H1 (cell line): ENCODE measurements around the gene TNFSF11. TPM values are rescaled to one million over a fixed set of nuclear protein-coding genes. Genes with fewer than 3 reads are reported as not detected.

Experiments used
- CTCF ChIA-PET: fragments of 300-600 bp; sonication (Branson Sonifier 250); formaldehyde crosslinking; loops from one replicate; lab custom pipeline; 2021; ENCODE audit not compliant: partially characterized antibody; lab: Charles Lee
- POLR2A ChIA-PET: fragments of 300-600 bp; sonication (Branson Sonifier 250); formaldehyde crosslinking; loops from one replicate; lab custom pipeline; 2021; ENCODE audit warnings: inconsistent platforms; ENCODE audit not compliant: partially characterized antibody; lab: Charles Lee
- DNase-seq, 2 experiments: peaks; one replicate each; pipeline versions ENCODE4 v3.0.0 to v3.0.0-alpha.2; 2010 to 2022; ENCODE audit warnings: low spot score in 2 of 2, low read depth in 1 of 2, mixed read lengths in 1 of 2
- FAIRE-seq: peaks from 2 replicates; lab custom pipeline; 2011; peaks lifted over from hg19 to GRCh38; lab: Jason Lieb, UNC
- H2AFZ ChIP-seq: 2 replicates; pipeline ENCODE4 v1.8.1; 2012; ENCODE audit warnings: low read length, inconsistent platforms
- H2AK5ac ChIP-seq: 2 replicates; pipeline ENCODE4 v1.6.1; 2013; ENCODE audit warnings: low read depth, low read length
- H2BK120ac ChIP-seq: replicated peaks from 2 replicates; pipeline ENCODE3; 2013; ENCODE audit warnings: low read depth, low read length, inconsistent platforms
- H2BK12ac ChIP-seq: 2 replicates; pipeline ENCODE4 v1.6.1; 2013; ENCODE audit warnings: low read depth, low read length
- H2BK15ac ChIP-seq: 2 replicates; pipeline ENCODE4 v1.6.1; 2013; ENCODE audit warnings: low read length
- H2BK20ac ChIP-seq: 2 replicates; pipeline ENCODE4 v1.6.1; 2013; ENCODE audit warnings: low read length
- H2BK5ac ChIP-seq: 2 replicates; pipeline ENCODE4 v1.6.1; 2013; ENCODE audit warnings: low read depth, low read length
- H3K14ac ChIP-seq: 2 replicates; pipeline ENCODE4 v1.6.1; 2013; ENCODE audit warnings: inconsistent platforms; ENCODE audit not compliant: insufficient read length
- H3K18ac ChIP-seq: 2 replicates; pipeline ENCODE4 v1.6.1; 2013; ENCODE audit warnings: low read length; ENCODE audit errors: extremely low read depth
- H3K23ac ChIP-seq: 2 replicates; pipeline ENCODE4 v1.6.1; 2013; ENCODE audit warnings: inconsistent platforms; ENCODE audit not compliant: insufficient read length
- H3K23me2 ChIP-seq: 2 replicates; pipeline ENCODE4 v1.6.1; 2013; ENCODE audit warnings: low read depth, low read length
- H3K27ac ChIP-seq: 2 replicates; pipeline ENCODE4 v1.6.1; 2011; ENCODE audit warnings: low read depth, low read length, inconsistent platforms
- H3K27me3 ChIP-seq, 4 experiments: replicated peaks in 1 of 4; 1 replicate in 1 of 4; 2 replicates in 3 of 4; pipeline versions ENCODE4 v1.6.1 to v1.8.1; 2011 to 2013; ENCODE audit warnings: low read length in 3 of 4, mild to moderate bottlenecking in 3 of 4, inconsistent platforms in 2 of 4, mixed read lengths in 2 of 4, moderate library complexity in 1 of 4; ENCODE audit not compliant: control insufficient read depth in 3 of 4, insufficient read depth in 3 of 4; ENCODE audit errors: extremely low read depth in 1 of 4
- H3K36me3 ChIP-seq, 4 experiments: 2 replicates each; pipeline versions ENCODE4 v1.6.1 to v1.8.1; 2011 to 2013; ENCODE audit warnings: mild to moderate bottlenecking in 4 of 4, low read length in 3 of 4, moderate library complexity in 2 of 4, control low read depth in 1 of 4, inconsistent platforms in 1 of 4; ENCODE audit not compliant: insufficient read depth in 4 of 4, control insufficient read depth in 2 of 4
- H3K4ac ChIP-seq: replicated peaks from 2 replicates; pipeline ENCODE3; 2013; ENCODE audit warnings: low read length, low read depth, mixed read lengths, inconsistent platforms; ENCODE audit not compliant: insufficient read length
- H3K4me1 ChIP-seq, 4 experiments: replicated peaks in 1 of 4; 1 replicate in 1 of 4; 2 replicates in 3 of 4; pipeline versions ENCODE4 v1.6.1 to v1.8.1; 2011 to 2013; ENCODE audit warnings: low read length in 3 of 4, inconsistent platforms in 2 of 4, mixed read lengths in 1 of 4; ENCODE audit not compliant: insufficient read depth in 4 of 4, control insufficient read depth in 3 of 4
- H3K4me2 ChIP-seq, 2 experiments: 2 replicates each; pipeline versions ENCODE4 v1.6.1 to v1.8.1; 2011 to 2013; ENCODE audit warnings: low read depth in 2 of 2, low read length in 2 of 2, control low read depth in 1 of 2, inconsistent platforms in 1 of 2, mild to moderate bottlenecking in 1 of 2; ENCODE audit not compliant: insufficient read depth in 1 of 2
- H3K4me3 ChIP-seq, 4 experiments: fragments of 200-600, 300-600 bp in 1 of 4; sonication (generic), shearing (Covaris generic), sonication (Bioruptor Twin) in 1 of 4; 2 replicates each; pipeline versions ENCODE4 v1.5.1 to v1.8.1; 2011 to 2016; ENCODE audit warnings: low read length in 4 of 4, low read depth in 3 of 4, control low read depth in 2 of 4, inconsistent platforms in 2 of 4, mild to moderate bottlenecking in 2 of 4, mixed read lengths in 1 of 4, moderate library complexity in 1 of 4; ENCODE audit not compliant: insufficient read depth in 2 of 4; ENCODE audit errors: extremely low read depth in 1 of 4
- H3K56ac ChIP-seq: replicated peaks from 2 replicates; pipeline ENCODE3; 2013; ENCODE audit warnings: low read depth, mild to moderate bottlenecking, mixed read lengths, low read length, inconsistent platforms; ENCODE audit not compliant: insufficient read length
- H3K79me1 ChIP-seq: 2 replicates; pipeline ENCODE4 v1.6.1; 2013; ENCODE audit warnings: low read depth, low read length, control low read depth
- H3K79me2 ChIP-seq, 2 experiments: 2 replicates each; pipeline versions ENCODE4 v1.6.1 to v1.8.1; 2012 to 2013; ENCODE audit warnings: low read length in 2 of 2, mild to moderate bottlenecking in 2 of 2, inconsistent platforms in 1 of 2; ENCODE audit not compliant: insufficient read depth in 2 of 2, control insufficient read depth in 1 of 2
- H3K9ac ChIP-seq, 4 experiments: replicated peaks in 1 of 4; 1 replicate in 1 of 4; 2 replicates in 3 of 4; pipeline versions ENCODE4 v1.6.1 to v1.8.1; 2011 to 2013; ENCODE audit warnings: low read depth in 3 of 4, low read length in 3 of 4, control low read depth in 2 of 4, mild to moderate bottlenecking in 2 of 4, moderate library complexity in 2 of 4, inconsistent platforms in 1 of 4; ENCODE audit errors: extremely low read depth in 1 of 4
- H3K9me3 ChIP-seq, 2 experiments: 2 replicates each; pipeline versions ENCODE4 v1.6.1 to v1.8.1; 2012 to 2013; ENCODE audit warnings: mild to moderate bottlenecking in 2 of 2, moderate library complexity in 2 of 2, control low read depth in 1 of 2, inconsistent platforms in 1 of 2, low read depth in 1 of 2, low read length in 1 of 2, mixed read lengths in 1 of 2; ENCODE audit not compliant: insufficient read depth in 2 of 2
- H4K20me1 ChIP-seq, 2 experiments: replicated peaks in 1 of 2; 2 replicates each; pipeline versions ENCODE3 to v1.8.1; 2011 to 2013; ENCODE audit warnings: inconsistent platforms in 2 of 2, low read length in 2 of 2, mild to moderate bottlenecking in 1 of 2; ENCODE audit not compliant: insufficient read depth in 2 of 2, control insufficient read depth in 1 of 2
- H4K5ac ChIP-seq: 2 replicates; pipeline ENCODE4 v1.6.1; 2013; ENCODE audit warnings: low read length, low read depth, mixed read lengths, inconsistent platforms; ENCODE audit not compliant: insufficient read length
- H4K8ac ChIP-seq: 2 replicates; pipeline ENCODE4 v1.8.0; 2013; ENCODE audit warnings: mild to moderate bottlenecking, moderate library complexity, low read length, inconsistent platforms; ENCODE audit not compliant: insufficient read depth; ENCODE audit errors: extremely low read depth
- H4K91ac ChIP-seq: replicated peaks from 2 replicates; pipeline ENCODE3; 2013; ENCODE audit warnings: low read length, mixed read lengths, inconsistent platforms; ENCODE audit not compliant: insufficient read length
- ATF2 ChIP-seq: IDR thresholded peaks from 2 replicates; pipeline ENCODE4 v1.6.1; 2012; ENCODE audit warnings: low read length, inconsistent platforms
- CHD2 ChIP-seq: IDR thresholded peaks from 2 replicates; pipeline ENCODE4 v1.6.1; 2012; ENCODE audit warnings: low read length, improper control_type of control experiment
- FOSL1 ChIP-seq: IDR thresholded peaks from 2 replicates; pipeline ENCODE4 v1.6.1; 2011; ENCODE audit warnings: mild to moderate bottlenecking, low read depth, low read length, moderate library complexity; ENCODE audit not compliant: insufficient read depth
- GABPA ChIP-seq: IDR thresholded peaks from 2 replicates; pipeline ENCODE4 v1.6.1; 2011; ENCODE audit warnings: mild to moderate bottlenecking, low read length, moderate library complexity, borderline replicate concordance; ENCODE audit not compliant: insufficient read depth
- MAFK ChIP-seq: IDR thresholded peaks from 2 replicates; pipeline ENCODE4 v1.6.1; 2012; ENCODE audit warnings: low read depth, mild to moderate bottlenecking, improper control_type of control experiment, low read length
- RFX5 ChIP-seq: IDR thresholded peaks from 2 replicates; pipeline ENCODE4 v1.6.1; 2011; ENCODE audit warnings: low read depth, low read length, improper control_type of control experiment, borderline replicate concordance
- SIX5 ChIP-seq: IDR thresholded peaks from 2 replicates; pipeline ENCODE4 v1.6.1; 2011; ENCODE audit warnings: mild to moderate bottlenecking, low read depth, low read length
- SP2 ChIP-seq: IDR thresholded peaks from 2 replicates; pipeline ENCODE4 v1.6.1; 2012; ENCODE audit warnings: mild to moderate bottlenecking, low read length, inconsistent platforms
- WGBS, 2 experiments: shearing (Covaris generic) in 1 of 2; methylation state at CpG; one replicate each; pipeline versions ENCODE4 v1.1.6 to v1.1.7; 2013 to 2015; ENCODE audit warnings: low lambda C conversion rate in 2 of 2, mixed read lengths in 2 of 2, inconsistent platforms in 1 of 2, low coverage in 1 of 2, missing lambda C conversion rate in 1 of 2; ENCODE audit not compliant: insufficient replicate concordance in 2 of 2, insufficient coverage in 1 of 2, insufficient read length in 1 of 2; ENCODE audit errors: extremely low coverage in 1 of 2, missing lambda C conversion rate in 1 of 2; 5-methylcytosine and 5-hydroxymethylcytosine counted together
- polyA plus RNA-seq, 7 experiments: library from polyadenylated mRNA; depleted of rRNA in 3 of 7; stranded (reverse) in 5 of 7; unstranded in 2 of 7; fragments of >200 nt in 5 of 7; fragments of 200-250 nt in 2 of 7; gene quantifications; 1 replicate in 5 of 7; 2 replicates in 1 of 7; 4 replicates in 1 of 7; pipeline versions ENCODE4 v1.2.1 to v1.2.3, GENCODE V29; 2011 to 2013; ENCODE audit warnings: missing spikeins in 2 of 7, mixed read lengths in 2 of 7
- total RNA-seq: library from RNA; stranded (reverse); fragmentation: NEBNext Ultra II Directional; extraction: Animal tissue kit (Norgen Biotek cat#: 25700); gene quantifications from 2 replicates; pipeline ENCODE4 v1.2.1, GENCODE V29; 2021

Gene TNFSF11
- total and polyA plus RNA-seq, 2 of the 8 experiments (the other 6 are each of a cell fraction or from before 2014, with no cell fraction given), result 9.3 to 12.0 TPM

- no peak for DNase-seq
- POLR2A ChIA-PET, result no interaction called here
Measured at GRCh38 chr13:42549552-42549936, 24.4 kb upstream of the TNFSF11 start.

More at GRCh38 chr13:42549552-42549936, 24.4 kb upstream of the TNFSF11 start:
- H3K9me3 ChIP-seq, result no peaks in the 10 kb centered on the region
- no peak overlapping the region for H2BK120ac ChIP-seq
- H2AK5ac ChIP-seq, result no peak overlapping the region
- no peak overlapping the region for H3K4me3 ChIP-seq
- no peak overlapping the region for H4K91ac ChIP-seq
- H3K4ac ChIP-seq, result no peak overlapping the region
- H2BK20ac ChIP-seq, result peak overlapping the region; percentile 49; the same call in 1 of the 2 replicates
- H3K23ac ChIP-seq, result no peak overlapping the region
- H4K5ac ChIP-seq, result no peak overlapping the region
- TF ChIP-seq SIX5, result no peak
- TF ChIP-seq MAFK, result no peak
- no peak for TF ChIP-seq GABPA
- TF ChIP-seq SP2, result no peak
- TF ChIP-seq FOSL1, result no peak
- no peak for TF ChIP-seq ATF2
- no peak for TF ChIP-seq CHD2
- TF ChIP-seq RFX5, result no peak
- TF ChIP-seq, all 59 proteins: peak for 0
- CTCF ChIA-PET, result no interaction called here
- no peaks in the 10 kb centered on the region for H3K79me1 ChIP-seq
- FAIRE-seq, result no peak
- no peak overlapping the region for H2BK5ac ChIP-seq
- H3K4me1 ChIP-seq, result 0 out of 7 replicates have a peak, but pooled peaks cover 0 to 2% (median 0%) of the 10 kb centered on the region in 4 experiments
- no peaks in the 10 kb centered on the region; the same call in 1 of the 2 replicates for H3K23me2 ChIP-seq
- H3K18ac ChIP-seq, result no peak overlapping the region
- no peak overlapping the region for H2BK15ac ChIP-seq
- peak overlapping the region; percentile 70; the same call in 1 of the 2 replicates for H2AFZ ChIP-seq
- no peaks in the 10 kb centered on the region for H4K20me1 ChIP-seq
- H3K14ac ChIP-seq, result no peak overlapping the region
- H3K36me3 ChIP-seq, result no peaks in the 10 kb centered on the region
- no peaks in the 10 kb centered on the region; a peak in 1 of 7 replicates for H3K27me3 ChIP-seq
- WGBS, 2 experiments, result 83% methylated on average over 4 of the region's 4 CpGs; no CpG with 5 or more reads in 1 of the 2 experiments
- no peak overlapping the region for H3K4me2 ChIP-seq
- no peak overlapping the region for H2BK12ac ChIP-seq
- no peak overlapping the region for H3K56ac ChIP-seq
- no peak overlapping the region for H3K9ac ChIP-seq
- no peak overlapping the region for H4K8ac ChIP-seq
- H3K27ac ChIP-seq, result no peak overlapping the region
- no peaks in the 10 kb centered on the region for H3K79me2 ChIP-seq
